ENCODE measurements around the gene KIAA1755.

DNA sequence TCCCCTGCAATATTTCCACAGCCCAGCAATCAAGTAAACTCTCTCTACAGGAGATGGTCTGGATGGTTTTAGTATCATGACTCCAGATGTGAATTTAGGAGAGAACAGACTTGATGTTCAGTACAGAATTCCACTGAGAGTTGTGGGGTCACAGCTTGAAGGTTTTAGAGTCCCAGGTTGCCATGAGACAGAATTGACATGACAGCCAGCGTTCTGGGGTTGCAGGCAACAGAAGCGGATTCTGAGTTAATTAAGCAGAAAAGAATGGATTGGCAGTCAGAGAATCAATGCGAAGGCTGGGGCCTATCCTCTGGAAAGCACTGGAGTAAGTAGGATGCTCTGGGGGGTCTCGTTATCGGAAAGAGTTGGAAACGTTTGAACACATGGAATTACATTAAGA lies 2.4 kb upstream of the KIAA1755 start:
- TF ChIP-seq, protein P1, sequence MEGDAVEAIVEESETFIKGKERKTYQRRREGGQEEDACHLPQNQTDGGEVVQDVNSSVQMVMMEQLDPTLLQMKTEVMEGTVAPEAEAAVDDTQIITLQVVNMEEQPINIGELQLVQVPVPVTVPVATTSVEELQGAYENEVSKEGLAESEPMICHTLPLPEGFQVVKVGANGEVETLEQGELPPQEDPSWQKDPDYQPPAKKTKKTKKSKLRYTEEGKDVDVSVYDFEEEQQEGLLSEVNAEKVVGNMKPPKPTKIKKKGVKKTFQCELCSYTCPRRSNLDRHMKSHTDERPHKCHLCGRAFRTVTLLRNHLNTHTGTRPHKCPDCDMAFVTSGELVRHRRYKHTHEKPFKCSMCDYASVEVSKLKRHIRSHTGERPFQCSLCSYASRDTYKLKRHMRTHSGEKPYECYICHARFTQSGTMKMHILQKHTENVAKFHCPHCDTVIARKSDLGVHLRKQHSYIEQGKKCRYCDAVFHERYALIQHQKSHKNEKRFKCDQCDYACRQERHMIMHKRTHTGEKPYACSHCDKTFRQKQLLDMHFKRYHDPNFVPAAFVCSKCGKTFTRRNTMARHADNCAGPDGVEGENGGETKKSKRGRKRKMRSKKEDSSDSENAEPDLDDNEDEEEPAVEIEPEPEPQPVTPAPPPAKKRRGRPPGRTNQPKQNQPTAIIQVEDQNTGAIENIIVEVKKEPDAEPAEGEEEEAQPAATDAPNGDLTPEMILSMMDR (IDR thresholded peaks at IDR 0.05), result no peak
- no peak for TF ChIP-seq POLR2A (IDR thresholded peaks at IDR 0.05)
